ENCODE measurements around the gene GBX1. TPM values are rescaled to one million over a fixed set of nuclear protein-coding genes. Genes with fewer than 3 reads are reported as not detected.
A peak's percentile ranks its signal among the peaks of the same experiment; 100 is the strongest.

Gene GBX1
- total and polyA plus RNA-seq, 3 experiments from 2014 or later = not detected

- H3K4me1 Mint-ChIP-seq = peaks cover 9 to 37% (median 10%) of the 10 kb centered on the region in 3 donors
- peak in 3 of 5 donors; percentile 9 to 34 (median 25) for DNase-seq
- H3K4me1 ChIP-seq (ENCODE audit: insufficient read depth, low read length) = peaks cover 12% of the 10 kb centered on the region
- H3K27me3 ChIP-seq (ENCODE audit: insufficient read depth, low read length, poor library complexity, severe bottlenecking) = no peaks in the 10 kb centered on the region
- peak overlapping the region in 3 of 8 donors; percentile 66 to 86 (median 81) for H3K27ac Mint-ChIP-seq
- H3K36me3 Mint-ChIP-seq = peaks cover 0 to 22% (median 2%) of the 10 kb centered on the region in 3 donors
- CTCF ChIA-PET = interaction anchor here (0.6 to 1.6 kb wide), 4 partner anchors 8 to 614 kb away, joined by 3 to 9 read pairs (median 4); no protein-coding TSS in a partner anchor
- no peaks in the 10 kb centered on the region for H3K9me3 ChIP-seq (ENCODE audit: low read length)
- H3K4me3 ChIP-seq (ENCODE audit: low read length) = no peak overlapping the region
- POLR2A ChIA-PET = interaction anchor here (1.0 kb wide), 1 partner anchor 55 kb away, joined by 3 read pairs; no protein-coding TSS in a partner anchor
- H3K9me3 Mint-ChIP-seq = no peaks in the 10 kb centered on the region
- peak overlapping the region; percentile 21 to 71 (median 69) for H3K4me3 Mint-ChIP-seq
- H3K27ac ChIP-seq (ENCODE audit: low read depth, low read length) = no peak overlapping the region
- H3K27me3 Mint-ChIP-seq = peaks cover 4 to 5% of the 10 kb centered on the region in 2 donors
- no peaks in the 10 kb centered on the region for H3K36me3 ChIP-seq (ENCODE audit: insufficient read depth, low read length)
Measured at GRCh38 chr7:151115121-151115835, 52.2 kb downstream of the GBX1 start.

GRCh38 chr7:151114151-151115090 lies 53.1 kb downstream of the GBX1 start:
- Mint-ChIP-seq H3K27ac (no peak overlapping the region), H3K4me3 (peak overlapping the region; percentile 32 to 84 (median 58)), H3K4me1 (peaks cover 9 to 37% (median 10%) of the 10 kb centered on the region in 3 donors), H3K9me3 (no peaks in the 10 kb centered on the region), H3K36me3 (peaks cover 0 to 13% (median 2%) of the 10 kb centered on the region in 3 donors), H3K27me3 (peaks cover 4 to 5% of the 10 kb centered on the region in 2 donors)
- ChIA-PET CTCF (interaction anchor here (0.6 to 7.4 kb wide), 6 partner anchors 9 to 613 kb away, joined by 3 to 39 read pairs (median 6); partner anchors contain the start of gene ABCB8), POLR2A (interaction anchor here (1.0 kb wide), 1 partner anchor 54 kb away, joined by 3 read pairs; no protein-coding TSS in a partner anchor)
- Histone ChIP-seq H3K36me3 (ENCODE audit: insufficient read depth, low read length) (no peaks in the 10 kb centered on the region), H3K27me3 (ENCODE audit: insufficient read depth, low read length, poor library complexity, severe bottlenecking) (no peaks in the 10 kb centered on the region), H3K9me3 (ENCODE audit: low read length) (no peaks in the 10 kb centered on the region), H3K4me3 (ENCODE audit: low read length) (no peak overlapping the region), H3K4me1 (ENCODE audit: insufficient read depth, low read length) (peaks cover 12% of the 10 kb centered on the region), H3K27ac (ENCODE audit: low read depth, low read length) (no peak overlapping the region)
- DNase-seq = no peak

DNA sequence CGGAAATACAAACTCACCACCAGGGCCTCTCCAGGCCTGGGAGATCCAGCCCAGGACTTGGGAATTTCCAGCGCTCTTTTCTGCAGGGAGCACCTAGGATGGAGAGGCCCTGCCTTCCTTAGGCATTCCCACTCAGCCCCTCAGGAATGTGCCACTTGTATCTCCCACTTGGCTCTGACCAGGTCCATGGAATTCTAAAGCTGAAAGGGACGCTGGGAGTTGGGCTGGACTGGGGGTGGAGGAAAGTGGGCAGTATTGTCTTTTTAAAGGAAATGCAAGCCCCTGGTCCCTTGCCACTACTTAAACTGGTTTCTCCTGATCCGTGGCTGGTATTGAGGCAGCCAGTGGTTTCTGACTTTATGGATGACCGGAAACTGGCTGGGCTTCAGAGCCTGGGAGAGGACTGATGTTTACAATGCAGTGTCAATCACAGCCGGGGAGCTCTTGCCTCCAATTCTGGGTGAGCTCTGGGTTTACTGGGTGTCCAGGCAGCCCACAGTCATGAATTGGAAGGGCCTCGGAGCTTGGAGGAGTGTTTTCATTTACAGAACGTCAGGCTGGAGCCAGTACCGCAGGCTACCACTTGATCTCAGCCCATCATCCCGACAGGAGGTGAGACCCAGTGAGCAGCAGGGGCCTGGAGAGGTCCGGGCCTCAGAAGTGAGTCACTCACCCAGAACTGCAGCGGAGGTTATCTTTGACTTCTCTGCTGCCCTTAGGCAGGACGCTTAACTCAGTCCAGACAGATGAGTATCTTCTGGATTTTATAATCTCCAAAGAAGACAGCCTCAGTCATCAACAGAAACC lies 53.9 kb downstream of the GBX1 start:
- Mint-ChIP-seq H3K27me3 (peaks cover 4 to 5% of the 10 kb centered on the region in 2 donors), H3K9me3 (no peaks in the 10 kb centered on the region), H3K4me3 (peak overlapping the region; percentile 32 to 84 (median 58)), H3K27ac (no peak overlapping the region), H3K36me3 (peaks cover 0 to 5% (median 0%) of the 10 kb centered on the region in 3 donors), H3K4me1 (peaks cover 9 to 34% (median 10%) of the 10 kb centered on the region in 3 donors)
- DNase-seq = no peak
- ChIA-PET POLR2A (no interaction called here), CTCF (interaction anchor here (1.2 to 7.4 kb wide), 4 partner anchors 10 to 151 kb away, joined by 4 to 39 read pairs (median 36); partner anchors contain the start of gene ABCB8)
- H3K9me3 ChIP-seq (ENCODE audit: low read length) = no peaks in the 10 kb centered on the region
- H3K4me3 ChIP-seq (ENCODE audit: low read length) = no peak overlapping the region
- no peaks in the 10 kb centered on the region for H3K27me3 ChIP-seq (ENCODE audit: insufficient read depth, low read length, poor library complexity, severe bottlenecking)
- no peak overlapping the region for H3K27ac ChIP-seq (ENCODE audit: low read depth, low read length)
- H3K4me1 ChIP-seq (ENCODE audit: insufficient read depth, low read length) = peaks cover 12% of the 10 kb centered on the region
- H3K36me3 ChIP-seq (ENCODE audit: insufficient read depth, low read length) = no peaks in the 10 kb centered on the region

- Histone ChIP-seq H3K4me3 (ENCODE audit: low read length) (no peak overlapping the region), H3K27ac (ENCODE audit: low read depth, low read length) (no peak overlapping the region), H3K36me3 (ENCODE audit: insufficient read depth, low read length) (no peaks in the 10 kb centered on the region), H3K4me1 (ENCODE audit: insufficient read depth, low read length) (peaks cover 8% of the 10 kb centered on the region), H3K27me3 (ENCODE audit: insufficient read depth, low read length, poor library complexity, severe bottlenecking) (no peaks in the 10 kb centered on the region), H3K9me3 (ENCODE audit: low read length) (no peaks in the 10 kb centered on the region)
- peak; percentile 54 to 82 (median 64) for DNase-seq
- CTCF ChIA-PET = interaction anchor here (0.7 to 7.4 kb wide), 28 partner anchors 9 to 235 kb away, joined by 3 to 39 read pairs (median 4); partner anchors contain the start of genes ABCB8, AGAP3, FASTK and TMUB1
- no peak overlapping the region for H3K4me3 Mint-ChIP-seq
- H3K36me3 Mint-ChIP-seq = no peaks in the 10 kb centered on the region
- no peaks in the 10 kb centered on the region for H3K9me3 Mint-ChIP-seq
- H3K4me1 Mint-ChIP-seq = peaks cover 0 to 15% (median 4%) of the 10 kb centered on the region in 3 donors
- POLR2A ChIA-PET = no interaction called here
- H3K27ac Mint-ChIP-seq = peak overlapping the region in 2 of 8 donors; percentile 9 to 58
- H3K27me3 Mint-ChIP-seq = peaks cover 4 to 5% of the 10 kb centered on the region in 2 donors
Measured at GRCh38 chr7:151110941-151111645, 56.4 kb downstream of the GBX1 start.

GRCh38 chr7:151110236-151110940 lies 57.1 kb downstream of the GBX1 start:
- CTCF ChIA-PET = interaction anchor here (0.7 to 7.4 kb wide), 27 partner anchors 8 to 234 kb away, joined by 3 to 39 read pairs (median 5); partner anchors contain the start of genes ABCB8, AGAP3, FASTK and TMUB1
- no peaks in the 10 kb centered on the region for H3K9me3 Mint-ChIP-seq
- H3K36me3 Mint-ChIP-seq = no peaks in the 10 kb centered on the region

DNA sequence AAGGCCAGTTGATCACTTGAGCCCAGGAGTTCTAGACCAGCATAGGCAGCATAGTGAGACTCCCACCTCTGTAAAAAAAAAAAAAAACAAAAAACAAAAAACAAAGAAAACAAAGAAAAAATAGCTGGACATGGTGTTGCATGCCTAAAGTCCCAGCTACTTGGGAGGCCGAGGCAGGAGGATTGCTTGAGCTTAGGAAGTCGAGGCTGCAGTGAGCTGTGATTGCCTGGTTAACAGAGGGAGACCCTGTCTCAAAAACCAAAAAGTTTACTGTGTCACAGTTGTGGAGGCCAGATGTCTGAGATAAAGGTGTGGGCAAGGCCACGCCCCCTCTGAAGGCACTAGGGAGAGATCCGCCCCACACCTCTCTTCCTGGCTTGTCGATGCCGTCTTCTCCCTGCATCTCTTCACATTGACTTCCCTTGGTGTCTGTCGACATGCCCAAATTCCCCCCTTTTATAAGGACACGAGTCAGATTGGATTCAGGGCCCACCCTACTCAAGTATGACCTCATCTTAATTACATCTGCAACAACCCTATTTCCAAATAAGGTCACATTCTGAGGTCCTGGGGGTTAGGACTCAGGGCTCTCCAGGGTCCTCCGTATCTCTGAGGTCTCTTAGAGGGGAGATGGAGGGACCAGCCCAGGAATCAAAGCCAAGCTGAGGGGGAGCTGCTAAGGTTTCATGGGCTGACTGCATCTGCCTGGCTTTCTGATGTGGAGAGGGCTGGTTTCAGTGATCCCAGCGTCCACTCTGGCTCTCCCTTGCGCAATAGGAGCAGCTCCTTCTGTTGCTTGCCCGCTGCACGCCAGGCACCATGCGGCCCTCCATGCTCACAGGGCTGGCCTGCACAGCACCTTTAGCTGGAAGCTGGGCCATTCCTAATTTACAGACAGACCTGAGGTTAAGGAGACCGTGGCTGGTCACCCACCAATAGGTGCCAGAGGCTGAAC lies 58.1 kb downstream of the GBX1 start:
- no peaks in the 10 kb centered on the region for H3K9me3 ChIP-seq (ENCODE audit: low read length)
- Mint-ChIP-seq H3K36me3 (no peaks in the 10 kb centered on the region), H3K4me1 (peaks cover 0 to 10% (median 0%) of the 10 kb centered on the region in 3 donors), H3K27me3 (peaks cover 4 to 5% of the 10 kb centered on the region in 2 donors), H3K9me3 (no peaks in the 10 kb centered on the region), H3K4me3 (no peak overlapping the region), H3K27ac (peak overlapping the region in 1 of 8 donors; percentile 18)
- DNase-seq = no peak
- no peaks in the 10 kb centered on the region for H3K27me3 ChIP-seq (ENCODE audit: insufficient read depth, low read length, poor library complexity, severe bottlenecking)
- no peak overlapping the region for H3K4me3 ChIP-seq (ENCODE audit: low read length)
- H3K27ac ChIP-seq (ENCODE audit: low read depth, low read length) = no peak overlapping the region
- POLR2A ChIA-PET = interaction anchor here (0.6 kb wide), 1 partner anchor 72 kb away, joined by 3 read pairs; no protein-coding TSS in a partner anchor
- H3K36me3 ChIP-seq (ENCODE audit: insufficient read depth, low read length) = no peaks in the 10 kb centered on the region
- peaks cover 8% of the 10 kb centered on the region for H3K4me1 ChIP-seq (ENCODE audit: insufficient read depth, low read length)
- CTCF ChIA-PET = interaction anchor here (1.1 to 7.4 kb wide), 12 partner anchors 11 to 211 kb away, joined by 3 to 37 read pairs (median 10); partner anchors contain the start of genes ABCB8 and AGAP3

More at GRCh38 chr7:151110236-151110940, 57.1 kb downstream of the GBX1 start:
- peaks cover 4 to 5% of the 10 kb centered on the region in 2 donors for H3K27me3 Mint-ChIP-seq
- Histone ChIP-seq H3K9me3 (ENCODE audit: low read length) (no peaks in the 10 kb centered on the region), H3K4me1 (ENCODE audit: insufficient read depth, low read length) (peaks cover 8% of the 10 kb centered on the region), H3K27me3 (ENCODE audit: insufficient read depth, low read length, poor library complexity, severe bottlenecking) (no peaks in the 10 kb centered on the region), H3K36me3 (ENCODE audit: insufficient read depth, low read length) (no peaks in the 10 kb centered on the region), H3K4me3 (ENCODE audit: low read length) (no peak overlapping the region), H3K27ac (ENCODE audit: low read depth, low read length) (no peak overlapping the region)
- H3K27ac Mint-ChIP-seq = peak overlapping the region in 2 of 8 donors; percentile 9 to 43
- POLR2A ChIA-PET = no interaction called here
- peaks cover 0 to 10% (median 0%) of the 10 kb centered on the region in 3 donors for H3K4me1 Mint-ChIP-seq
- no peak for DNase-seq
- no peak overlapping the region for H3K4me3 Mint-ChIP-seq
